ENCODE results near the gene TNFSF9. TPM values are rescaled to one million over a fixed set of nuclear protein-coding genes. Genes with fewer than 3 reads are reported as not detected.

The TNFSF9 gene
- total and polyA plus RNA-seq, 2 donors (not counting 1 experiment from before 2014, with no cell fraction given): 11.7 to 24.3 TPM

DNA sequence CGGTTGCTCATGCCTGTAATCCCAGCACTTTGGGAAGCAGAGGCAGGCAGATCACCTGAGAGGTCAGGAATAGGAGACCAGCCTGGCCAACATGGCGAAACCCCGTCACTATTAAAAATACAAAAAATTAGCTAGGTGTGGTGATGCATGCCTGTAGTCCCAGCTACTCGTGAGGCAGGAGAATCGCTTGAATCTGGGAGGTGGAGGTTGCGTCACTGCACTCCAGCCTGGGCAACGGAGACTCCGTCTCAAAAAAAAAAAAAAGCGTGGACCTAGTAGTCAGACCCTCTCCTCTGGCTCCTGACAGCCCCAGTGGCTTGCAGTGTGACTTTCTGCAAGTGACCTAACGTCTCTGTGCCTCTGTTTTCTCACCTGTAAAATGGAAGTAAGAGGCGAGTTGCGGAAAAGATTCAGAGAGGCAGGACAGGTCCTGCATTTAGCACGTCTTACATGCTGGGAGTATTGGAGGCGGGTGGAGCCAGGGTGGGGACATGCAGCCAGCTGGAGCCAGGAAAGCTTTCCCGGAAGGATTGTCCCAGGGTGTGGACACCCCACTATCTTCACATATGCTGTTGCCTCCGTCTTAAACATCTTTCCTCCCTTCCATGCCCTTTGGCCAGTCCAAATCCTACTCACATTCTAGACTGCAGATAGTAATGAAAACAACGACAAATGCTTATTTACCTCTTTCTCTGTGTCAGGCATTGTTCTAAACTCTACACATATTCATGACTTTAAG, 31.6 kb upstream of the TNFSF9 start:
- ATAC-seq (ENCODE audit: low read depth): no peak
- H3K4me2 ChIP-seq (replicated peaks; ENCODE audit: low read depth, low read length, poor library complexity, severe bottlenecking): no peak overlapping the region
- intact Hi-C loops (cut with micrococcal nuclease): no loop called here

More for the DNA sequence above, 31.6 kb upstream of the TNFSF9 start:
- no peak overlapping the region for H3K9ac ChIP-seq (ENCODE audit: low read length)
- CTCF ChIA-PET: interaction anchor here (0.9 to 1.0 kb wide), 2 partner anchors 10 to 17 kb away, joined by 3 to 4 read pairs; no protein-coding TSS in a partner anchor
- Mint-ChIP-seq H3K9me3 (ENCODE audit: insufficient read depth) (no peaks in the 10 kb centered on the region), H3K27me3 (peaks cover 3% of the 10 kb centered on the region), H3K27ac (no peak overlapping the region), H3K4me3 (no peak overlapping the region), H3K4me1 (peaks cover 12% of the 10 kb centered on the region)
- H3K4me1 ChIP-seq (ENCODE audit: control insufficient read depth in 2 of 2, insufficient read depth in 2 of 2, low read length in 2 of 2): peaks cover 13 to 16% of the 10 kb centered on the region in 2 donors
- 97% methylated on average over 12 of the region's 17 CpGs for WGBS (ENCODE audit: insufficient coverage)
- H3K27me3 ChIP-seq (replicated peaks in 1 of 4; ENCODE audit: control extremely low read depth in 1 of 4, control insufficient read depth in 3 of 4, insufficient read depth in 4 of 4, low read length in 3 of 4): peaks cover 0 to 17% (median 3%) of the 10 kb centered on the region in 4 experiments
- H3K9me3 ChIP-seq (ENCODE audit: control extremely low read depth in 1 of 3, control insufficient read depth in 2 of 3, insufficient read depth in 1 of 3, low read length in 2 of 3): peaks cover 0 to 2% (median 0%) of the 10 kb centered on the region in 3 donors
- no peaks in the 10 kb centered on the region for H3K36me3 ChIP-seq (replicated peaks in 1 of 2; ENCODE audit: control extremely low read depth in 1 of 2, control insufficient read depth in 1 of 2, extremely low read depth in 1 of 2, insufficient read depth in 2 of 2, low read length in 1 of 2)
- H2AFZ ChIP-seq (ENCODE audit: insufficient read depth, low read depth, low read length, poor library complexity, severe bottlenecking): no peak overlapping the region
- H3K4me3 ChIP-seq (ENCODE audit: control extremely low read depth in 1 of 5, extremely low read depth in 1 of 5, insufficient read depth in 1 of 5, low read depth in 2 of 5, low read length in 4 of 5): no peak overlapping the region
- H4K20me1 ChIP-seq (ENCODE audit: control insufficient read depth, insufficient read depth, low read length, poor library complexity, severe bottlenecking): no peaks in the 10 kb centered on the region
- no peak for TF ChIP-seq EZH2 (IDR thresholded peaks at IDR 0.05; ENCODE audit: borderline replicate concordance, insufficient read depth, low read depth, low read length, poor library complexity, severe bottlenecking)
- TF ChIP-seq, protein P1, sequence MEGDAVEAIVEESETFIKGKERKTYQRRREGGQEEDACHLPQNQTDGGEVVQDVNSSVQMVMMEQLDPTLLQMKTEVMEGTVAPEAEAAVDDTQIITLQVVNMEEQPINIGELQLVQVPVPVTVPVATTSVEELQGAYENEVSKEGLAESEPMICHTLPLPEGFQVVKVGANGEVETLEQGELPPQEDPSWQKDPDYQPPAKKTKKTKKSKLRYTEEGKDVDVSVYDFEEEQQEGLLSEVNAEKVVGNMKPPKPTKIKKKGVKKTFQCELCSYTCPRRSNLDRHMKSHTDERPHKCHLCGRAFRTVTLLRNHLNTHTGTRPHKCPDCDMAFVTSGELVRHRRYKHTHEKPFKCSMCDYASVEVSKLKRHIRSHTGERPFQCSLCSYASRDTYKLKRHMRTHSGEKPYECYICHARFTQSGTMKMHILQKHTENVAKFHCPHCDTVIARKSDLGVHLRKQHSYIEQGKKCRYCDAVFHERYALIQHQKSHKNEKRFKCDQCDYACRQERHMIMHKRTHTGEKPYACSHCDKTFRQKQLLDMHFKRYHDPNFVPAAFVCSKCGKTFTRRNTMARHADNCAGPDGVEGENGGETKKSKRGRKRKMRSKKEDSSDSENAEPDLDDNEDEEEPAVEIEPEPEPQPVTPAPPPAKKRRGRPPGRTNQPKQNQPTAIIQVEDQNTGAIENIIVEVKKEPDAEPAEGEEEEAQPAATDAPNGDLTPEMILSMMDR (IDR thresholded peaks at IDR 0.05): no peak
- H3K79me2 ChIP-seq (ENCODE audit: control insufficient read depth, insufficient read depth, low read length): no peaks in the 10 kb centered on the region
- H3K27ac ChIP-seq (ENCODE audit: low read length in 2 of 2): no peak overlapping the region
- POLR2A ChIA-PET: interaction anchor here (0.7 kb wide), 1 partner anchor 361 kb away, joined by 5 read pairs; no protein-coding TSS in a partner anchor
- DNase-seq: no peak
